CD4-positive, alpha-beta T cell (primary cell): ENCODE measurements around the gene CA11. TPM values are rescaled to one million over a fixed set of nuclear protein-coding genes. Genes with fewer than 3 reads are reported as not detected.
A peak's percentile ranks its signal among the peaks of the same experiment; 100 is the strongest.

Experiments
- ATAC-seq: fragments of 200-7000 bp; cut with Tn5 transposase; one replicate; pipeline ENCODE4 v1.10.0; 2022; ENCODE audit warnings: mild to moderate bottlenecking; ENCODE audit not compliant: poor library complexity
- CTCF ChIA-PET: fragments of 350-600 bp; sonication (Branson Sonifier 250); formaldehyde crosslinking; loops from one replicate; lab custom pipeline; 2021; ENCODE audit warnings: antibody characterized with exemption, inconsistent platforms; lab: Charles Lee
- POLR2A ChIA-PET: fragments of 350-600 bp; sonication (Branson Sonifier 250); formaldehyde crosslinking; loops from one replicate; lab custom pipeline; 2021; ENCODE audit warnings: antibody characterized with exemption, inconsistent platforms; lab: Charles Lee
- DNase-seq, 14 experiments: peaks; one replicate each; pipeline ENCODE4 v3.0.0-alpha.2; 2013 to 2020; ENCODE audit warnings: mixed read lengths in 2 of 14
- H3K27ac ChIP-seq, 2 donors: one replicate each; pipeline versions ENCODE4 v1.5.1 to v1.7.0; 2013; ENCODE audit warnings: low read length in 2 of 2, low read depth in 1 of 2, mild to moderate bottlenecking in 1 of 2
- H3K27me3 ChIP-seq, 2 experiments: 1 replicate in 1 of 2; 2 replicates in 1 of 2; pipeline versions ENCODE4 v1.6.1 to v1.7.0; 2013; ENCODE audit warnings: low read length in 2 of 2, control low read depth in 1 of 2, mild to moderate bottlenecking in 1 of 2, moderate library complexity in 1 of 2; ENCODE audit not compliant: insufficient read depth in 2 of 2, control insufficient read depth in 1 of 2
- H3K36me3 ChIP-seq: one replicate; pipeline ENCODE4 v1.6.1; 2013; ENCODE audit warnings: low read length, control low read depth; ENCODE audit not compliant: insufficient read depth
- H3K4me1 ChIP-seq: one replicate; pipeline ENCODE4 v1.6.1; 2013; ENCODE audit warnings: low read length, control low read depth; ENCODE audit not compliant: insufficient read depth
- H3K4me3 ChIP-seq: one replicate; pipeline ENCODE4 v1.5.1; 2013; ENCODE audit warnings: mild to moderate bottlenecking, low read length, moderate library complexity
- H3K9me3 ChIP-seq, 2 experiments: 1 replicate in 1 of 2; 2 replicates in 1 of 2; pipeline versions ENCODE4 v1.6.1 to v1.7.0; 2013; ENCODE audit warnings: low read length in 2 of 2, mild to moderate bottlenecking in 2 of 2, control low read depth in 1 of 2, moderate library complexity in 1 of 2; ENCODE audit not compliant: control insufficient read depth in 1 of 2, insufficient read depth in 1 of 2
- H3K27ac Mint-ChIP-seq: one replicate; pipeline ENCODE4 v1.8.0; 2020; ENCODE audit warnings: mixed read lengths
- H3K27me3 Mint-ChIP-seq: one replicate; pipeline ENCODE4 v1.8.0; 2021; ENCODE audit warnings: mixed read lengths
- H3K36me3 Mint-ChIP-seq: one replicate; pipeline ENCODE4 v1.8.0; 2021; ENCODE audit warnings: low read depth, mixed read lengths
- H3K4me1 Mint-ChIP-seq: one replicate; pipeline ENCODE4 v1.8.0; 2021; ENCODE audit warnings: low read depth, mixed read lengths
- H3K4me3 Mint-ChIP-seq: one replicate; pipeline ENCODE4 v1.8.0; 2020; ENCODE audit warnings: mild to moderate bottlenecking, mixed read lengths
- H3K9me3 Mint-ChIP-seq: one replicate; pipeline ENCODE4 v1.8.0; 2020; ENCODE audit warnings: mixed read lengths
- CTCF ChIP-seq: fragments of 200-600 bp; IDR thresholded peaks from one replicate; pipeline ENCODE4 v1.8.0; 2022; ENCODE audit warnings: antibody characterized with exemption, mild to moderate bottlenecking
- intact Hi-C, 2 experiments: fragments of 100-400 bp; cut with DNase I in 1 of 2; cut with micrococcal nuclease in 1 of 2; formaldehyde crosslinking; loops; one replicate each; pipeline versions ENCODE4 v1.15.1 to v1.9.0; 2023 to 2025; cut with DNase I, micrococcal nuclease
- total RNA-seq, 174 experiments: library from RNA in 2 of 174; stranded (reverse) in 2 of 174; gene quantifications; one replicate each; pipeline ENCODE4 v1.2.3 and lab custom pipeline; 2021 to 2026

Gene CA11
- total RNA-seq, 2 experiments from 2014 or later, result 11.0 to 12.4 TPM

- ATAC-seq (no peak), DNase-seq (no peak)
- TF ChIP-seq CTCF, result no peak
- H3K4me1 Mint-ChIP-seq, result peaks cover 3% of the 10 kb centered on the region
- POLR2A ChIA-PET, result no interaction called here
- CTCF ChIA-PET, result no interaction called here
- peaks cover 3% of the 10 kb centered on the region for H3K4me1 ChIP-seq
- no peaks in the 10 kb centered on the region for H3K9me3 Mint-ChIP-seq
- no peak overlapping the region for H3K4me3 Mint-ChIP-seq
- H3K27me3 Mint-ChIP-seq, result no peaks in the 10 kb centered on the region
- H3K27me3 ChIP-seq, result no peaks in the 10 kb centered on the region
- no peaks in the 10 kb centered on the region for H3K9me3 ChIP-seq
- no peaks in the 10 kb centered on the region for H3K36me3 ChIP-seq
- no peak overlapping the region for H3K27ac ChIP-seq
- H3K27ac Mint-ChIP-seq, result no peak overlapping the region
- intact Hi-C loops, result no loop called here
- no peaks in the 10 kb centered on the region for H3K36me3 Mint-ChIP-seq
- no peak overlapping the region for H3K4me3 ChIP-seq
These were observed 42.1 kb downstream of the CA11 start for GRCh38 chr19:48603850-48604249.

GRCh38 chr19:48603449-48603848, 42.5 kb downstream of the CA11 start:
- TF ChIP-seq CTCF, result no peak
- H3K27me3 ChIP-seq, result no peaks in the 10 kb centered on the region
- ATAC-seq, result no peak
- no peaks in the 10 kb centered on the region for H3K9me3 ChIP-seq
- H3K4me3 Mint-ChIP-seq, result no peak overlapping the region
- DNase-seq, result peak in 1 of 14 experiments; percentile 22
- H3K9me3 Mint-ChIP-seq, result no peaks in the 10 kb centered on the region
- H3K27ac Mint-ChIP-seq, result no peak overlapping the region
- no peaks in the 10 kb centered on the region for H3K36me3 Mint-ChIP-seq
- no peaks in the 10 kb centered on the region for H3K4me1 ChIP-seq
- H3K4me3 ChIP-seq, result no peak overlapping the region
- no peaks in the 10 kb centered on the region for H3K27me3 Mint-ChIP-seq
- H3K36me3 ChIP-seq, result no peaks in the 10 kb centered on the region
- no peaks in the 10 kb centered on the region for H3K4me1 Mint-ChIP-seq
- CTCF ChIA-PET, result no interaction called here
- intact Hi-C loops, result no loop called here
- H3K27ac ChIP-seq, result no peak overlapping the region
- POLR2A ChIA-PET, result interaction anchor here (1.3 kb wide), 1 partner anchor 15 kb away, joined by 4 read pairs; the partner anchor contains the start of gene RPL18

- Mint-ChIP-seq H3K9me3 (no peaks in the 10 kb centered on the region), H3K36me3 (no peaks in the 10 kb centered on the region), H3K4me3 (no peak overlapping the region), H3K27me3 (no peaks in the 10 kb centered on the region), H3K4me1 (no peaks in the 10 kb centered on the region), H3K27ac (no peak overlapping the region)
- intact Hi-C loops, result no loop called here
- DNase-seq (no peak), ATAC-seq (no peak)
- Histone ChIP-seq H3K36me3 (no peaks in the 10 kb centered on the region), H3K27ac (no peak overlapping the region), H3K27me3 (no peaks in the 10 kb centered on the region), H3K4me3 (no peak overlapping the region), H3K4me1 (peaks cover 2% of the 10 kb centered on the region), H3K9me3 (no peaks in the 10 kb centered on the region)
- ChIA-PET CTCF (no interaction called here), POLR2A (interaction anchor here (1.3 kb wide), 1 partner anchor 16 kb away, joined by 4 read pairs; the partner anchor contains the start of gene RPL18)
- no peak for TF ChIP-seq CTCF
These were observed 43.0 kb downstream of the CA11 start for GRCh38 chr19:48603001-48603400.
